NCI-H2196 (cell line): Measurements from ENCODE around the gene C21orf91.
"Not testable (repeated sequence)": the region's sequence is repeated elsewhere in the genome, so short reads cannot be mapped to it uniquely, and the experiment has no call there.

Experiments used
- DNase-seq: peaks from one replicate; lab custom pipeline; 2025; ENCODE audit not compliant: unreplicated experiment; lab: John Stamatoyannopoulos, UW

Gene C21orf91

DNA sequence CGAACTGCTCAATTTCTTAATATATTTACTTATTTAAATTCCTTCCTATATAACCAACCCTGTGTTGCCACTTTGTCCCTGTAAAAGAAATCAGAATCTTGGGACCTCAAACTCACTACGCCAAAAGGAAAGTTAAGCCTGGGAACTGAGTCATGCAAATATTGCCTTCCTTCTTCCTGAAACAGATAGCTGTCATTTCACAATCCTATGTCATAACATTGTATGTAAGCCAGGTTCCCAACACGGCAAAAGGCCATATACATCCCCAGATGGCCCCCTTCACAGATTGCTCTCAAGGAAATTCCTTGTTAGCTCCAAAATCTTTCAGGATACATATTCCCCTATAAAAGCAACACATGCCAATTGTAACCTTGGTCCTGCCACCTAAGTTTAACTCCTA lies 39.7 kb downstream of the C21orf91 start:
- no peak for DNase-seq

GRCh38 chr21:17777072-17777765 lies 41.9 kb downstream of the C21orf91 start:
- DNase-seq: no peak

DNA sequence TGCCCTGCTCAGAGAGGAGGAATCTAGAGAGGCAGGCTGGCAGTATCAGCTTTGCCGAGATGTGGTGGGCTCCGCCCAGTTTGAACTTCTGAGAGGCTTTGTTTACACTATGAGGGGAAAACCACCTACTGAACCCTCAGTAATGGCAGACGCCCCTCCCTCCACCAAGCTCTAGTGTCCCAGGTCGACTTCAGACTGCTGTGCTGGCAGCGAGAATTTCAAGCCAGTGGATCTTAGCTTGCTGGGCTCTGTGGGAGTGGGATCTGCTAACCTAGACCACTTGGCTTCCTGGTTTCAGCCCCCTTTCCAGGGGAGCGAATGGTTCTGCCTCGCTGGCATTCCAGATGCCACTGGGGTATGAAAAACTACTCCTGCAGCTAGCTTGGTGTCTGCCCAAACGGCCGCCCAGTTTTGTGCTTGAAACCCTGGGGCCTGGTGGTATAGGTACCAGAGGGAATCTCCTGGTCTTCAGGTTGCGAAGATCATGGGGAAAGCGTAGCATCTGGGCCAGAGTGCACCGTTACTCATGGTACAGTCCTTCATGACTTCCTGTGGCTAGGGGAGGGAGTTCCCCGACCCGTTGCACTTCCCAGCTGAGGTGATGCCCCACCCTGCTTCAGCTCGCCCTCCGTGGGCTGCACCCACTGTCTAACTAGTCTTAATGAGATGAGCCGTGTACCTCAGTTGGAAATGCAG lies 43.6 kb downstream of the C21orf91 start:
- no peak for DNase-seq

- not testable (repeated sequence) for DNase-seq
Measured at GRCh38 chr21:17775021-17775420, 44.1 kb downstream of the C21orf91 start.

- DNase-seq: no peak
Measured at GRCh38 chr21:17769447-17769845, 49.7 kb downstream of the C21orf91 start.

DNA sequence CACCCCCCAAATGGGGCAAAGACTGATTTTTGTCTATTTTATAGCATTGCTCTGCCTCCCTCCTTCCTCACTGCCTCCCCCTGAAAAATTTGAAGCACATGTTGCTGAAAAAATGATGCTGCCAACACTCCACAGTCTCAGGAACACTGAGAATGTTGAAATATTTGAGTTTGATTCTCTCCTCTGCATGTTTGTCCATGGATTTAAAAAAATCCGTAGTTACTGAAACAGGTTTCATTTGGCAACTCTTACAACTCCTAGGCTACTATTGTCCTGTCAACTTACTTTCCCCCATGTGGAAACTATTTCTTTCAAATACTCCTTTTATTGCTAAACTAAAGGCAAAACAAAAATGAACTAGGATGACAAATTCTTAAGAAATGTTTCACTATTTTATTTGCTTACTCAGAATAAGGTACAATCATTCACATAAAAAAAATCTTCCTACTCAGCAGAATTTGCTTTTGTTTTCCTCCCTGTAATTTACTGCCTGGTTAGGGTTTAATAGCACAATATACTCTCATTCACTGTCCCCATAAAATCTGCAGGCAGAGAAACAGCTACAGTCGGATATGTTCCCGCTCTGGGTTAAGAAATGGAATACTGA lies 50.2 kb downstream of the C21orf91 start:
- no peak for DNase-seq

DNA sequence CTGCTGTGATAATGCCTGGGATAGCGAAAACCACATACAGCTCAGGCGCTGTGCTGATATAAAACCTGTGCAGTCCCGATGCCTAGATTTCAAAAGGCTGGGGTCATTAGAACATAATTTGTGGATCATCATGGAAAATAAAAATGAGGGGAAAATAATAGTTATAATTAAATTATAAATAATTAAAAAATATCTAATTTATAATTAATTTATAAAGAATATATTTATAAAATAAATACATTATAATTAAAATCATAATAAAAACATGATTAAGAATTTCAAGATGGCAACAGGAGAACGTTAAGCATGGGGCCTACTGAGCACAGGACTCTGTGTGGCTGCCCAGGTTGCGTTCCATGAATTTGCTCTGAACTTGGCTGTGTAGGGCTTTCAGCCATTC lies 53.9 kb downstream of the C21orf91 start:
- no peak for DNase-seq

- no peak for DNase-seq
Measured at GRCh38 chr21:17763288-17764037, 55.7 kb downstream of the C21orf91 start.

- DNase-seq: no peak
Measured at GRCh38 chr21:17759511-17760178, 59.5 kb downstream of the C21orf91 start.

- no peak for DNase-seq
Measured at GRCh38 chr21:17758683-17759082, 60.5 kb downstream of the C21orf91 start.

DNA sequence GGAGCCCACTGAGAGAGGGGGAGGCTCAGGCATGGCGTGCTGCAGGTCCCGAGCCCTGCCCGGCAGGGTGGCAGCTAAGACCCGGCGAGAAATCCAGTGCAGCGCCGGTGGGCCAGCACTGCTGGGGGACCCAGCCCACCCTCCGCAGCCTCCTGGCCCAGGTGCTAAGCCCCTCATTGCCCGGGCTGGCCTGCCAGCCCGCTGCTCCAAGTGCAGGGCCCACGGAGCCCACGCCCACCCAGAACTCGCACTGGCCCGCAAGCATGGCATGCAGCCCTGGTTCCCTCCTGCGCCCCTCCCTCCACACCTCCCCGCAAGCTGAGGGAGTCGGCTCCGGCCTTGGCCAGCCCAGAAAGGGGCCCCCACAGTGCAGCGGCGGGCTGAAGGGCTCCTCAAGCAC lies 61.5 kb downstream of the C21orf91 start:
- no peak for DNase-seq

- no peak for DNase-seq
Measured at GRCh38 chr21:17753736-17754135, 65.4 kb downstream of the C21orf91 start.

DNA sequence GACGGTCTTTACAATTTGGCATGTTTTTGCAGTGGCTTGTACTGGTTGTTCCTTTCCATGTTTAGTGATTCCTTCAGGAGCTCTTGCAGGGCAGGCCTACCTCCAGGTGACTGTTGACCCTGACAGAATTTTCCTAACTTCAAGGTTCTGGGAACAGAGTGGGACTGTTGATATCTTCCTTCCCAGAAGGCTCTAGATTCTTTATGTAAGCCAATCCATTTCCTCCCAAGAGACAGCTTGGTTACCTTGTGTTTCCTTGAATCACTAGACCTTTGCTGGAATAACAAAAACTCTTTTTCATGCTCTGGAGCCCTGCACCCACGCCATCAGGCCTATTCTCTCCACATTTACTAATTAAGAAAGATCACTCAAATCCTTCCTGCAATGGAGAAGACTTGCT lies 67.0 kb downstream of the C21orf91 start:
- DNase-seq: no peak

DNA sequence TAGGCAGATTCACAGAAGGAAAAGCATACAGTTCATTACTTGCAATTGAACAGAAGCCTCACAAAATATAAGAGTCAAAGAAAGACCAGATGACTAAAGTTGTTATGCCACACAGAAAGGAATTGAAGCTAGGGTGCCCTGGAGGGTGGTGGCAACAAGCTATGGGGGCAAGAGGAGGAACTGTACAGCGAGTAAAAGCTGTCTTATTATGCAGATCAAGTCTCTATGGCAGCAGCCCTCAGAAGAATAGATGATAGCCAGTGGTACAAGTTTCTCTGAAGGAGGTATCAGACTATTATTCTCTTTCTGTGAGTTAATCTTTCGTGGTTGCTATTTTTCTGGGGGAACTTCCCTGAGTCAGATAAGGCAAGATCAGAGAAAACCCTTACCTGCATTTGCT lies 72.2 kb downstream of the C21orf91 start:
- no peak for DNase-seq

- no peak for DNase-seq
Measured at GRCh38 chr21:17745086-17745485, 74.1 kb downstream of the C21orf91 start.

DNA sequence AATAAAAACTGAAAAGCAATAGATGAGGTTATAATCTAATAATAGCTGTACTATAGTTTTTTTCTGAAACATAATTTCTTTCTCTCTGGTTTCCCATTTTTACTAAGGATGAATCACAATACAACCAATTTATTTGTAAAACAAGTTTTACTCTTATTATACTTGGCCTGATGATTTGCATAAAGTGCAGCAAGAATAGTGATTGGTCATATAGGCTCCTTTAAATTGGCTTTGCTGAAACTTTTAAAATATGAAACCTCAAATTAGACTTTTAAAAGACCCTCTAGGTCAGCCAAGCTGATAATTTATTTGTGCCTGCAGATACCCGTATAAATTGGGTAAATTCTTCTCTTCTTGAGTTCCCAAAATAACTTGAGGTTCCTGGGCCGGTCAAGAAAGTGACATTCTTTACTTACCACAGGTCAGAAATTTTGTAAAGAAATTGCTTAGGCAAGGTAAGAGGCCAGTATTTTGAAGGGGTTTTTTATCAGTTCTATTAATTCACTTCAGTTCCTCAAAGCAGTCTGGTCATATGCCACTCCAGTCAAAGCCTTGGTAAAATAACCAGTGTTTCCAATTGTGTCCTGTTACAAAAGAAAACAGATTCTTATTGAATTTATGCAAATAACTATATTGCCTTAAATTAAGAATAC lies 76.1 kb downstream of the C21orf91 start:
- no peak for DNase-seq

DNA sequence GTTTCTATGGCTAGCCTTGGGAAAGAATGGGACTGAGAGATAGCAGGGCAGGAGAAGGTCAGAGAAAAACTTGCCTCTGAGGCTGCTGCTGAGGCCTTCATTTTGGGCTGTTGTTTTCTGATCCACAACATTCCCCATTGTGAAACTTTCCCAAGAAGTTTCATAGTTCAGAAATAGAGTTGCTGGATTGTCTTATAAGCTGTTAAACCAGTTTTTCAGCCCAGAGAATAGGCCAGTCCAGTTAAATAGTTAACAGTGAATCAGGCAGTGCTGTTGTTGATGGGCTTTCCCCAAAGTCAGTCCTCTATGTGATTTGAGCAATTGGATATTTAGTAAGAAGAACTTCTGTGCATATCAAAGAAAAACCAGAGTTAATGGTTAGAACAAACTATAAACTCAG lies 77.0 kb downstream of the C21orf91 start:
- no peak for DNase-seq
